WTC11 (cell line): ENCODE data around the gene CIPC. TPM values are rescaled to one million over a fixed set of nuclear protein-coding genes. Genes with fewer than 3 reads are reported as not detected.

Experiments
- ATAC-seq: fragments of 200-7000 bp; cut with Tn5 transposase; 2 replicates; pipeline ENCODE4 v1.10.0; 2021; ENCODE audit warnings: mild to moderate bottlenecking, moderate library complexity
- CTCF ChIA-PET: fragments of 300-600 bp; sonication (Branson Sonifier 250); formaldehyde crosslinking; loops from one replicate; lab custom pipeline; 2021; ENCODE audit warnings: antibody characterized with exemption; lab: Charles Lee
- POLR2A ChIA-PET: fragments of 350-600 bp; sonication (Branson Sonifier 250); formaldehyde crosslinking; loops from one replicate; lab custom pipeline; 2021; ENCODE audit warnings: antibody characterized with exemption; lab: Charles Lee
- DNase-seq: peaks from one replicate; pipeline ENCODE4 v3.0.0; 2021; ENCODE audit warnings: low spot score
- H3K27ac Mint-ChIP-seq: 2 replicates; pipeline ENCODE4 v1.8.0; 2021; ENCODE audit warnings: mixed read lengths
- H3K27me3 Mint-ChIP-seq: 2 replicates; pipeline ENCODE4 v1.8.0; 2021; ENCODE audit warnings: low read depth, mild to moderate bottlenecking, moderate library complexity, mixed read lengths
- H3K36me3 Mint-ChIP-seq: 2 replicates; pipeline ENCODE4 v1.8.0; 2021; ENCODE audit warnings: mixed read lengths
- H3K4me1 Mint-ChIP-seq: 2 replicates; pipeline ENCODE4 v1.8.0; 2022; ENCODE audit warnings: mixed read lengths
- H3K4me3 Mint-ChIP-seq: 2 replicates; pipeline ENCODE4 v1.8.0; 2021; ENCODE audit warnings: mild to moderate bottlenecking, moderate library complexity, mixed read lengths
- H3K9me3 Mint-ChIP-seq: 2 replicates; pipeline ENCODE4 v1.8.0; 2021; ENCODE audit warnings: mixed read lengths
- ARID4B ChIP-seq: sonication (generic); formaldehyde crosslinking; IDR thresholded peaks from 2 replicates; pipeline ENCODE4 v1.8.0; 2023; ENCODE audit warnings: missing genetic modification reagents, mild to moderate bottlenecking, borderline replicate concordance
- ATF1 ChIP-seq: sonication (generic); formaldehyde crosslinking; IDR thresholded peaks from 2 replicates; pipeline ENCODE4 v1.8.1; 2023; ENCODE audit warnings: mild to moderate bottlenecking, moderate library complexity, missing genetic modification reagents
- ATF2 ChIP-seq: sonication (generic); formaldehyde crosslinking; IDR thresholded peaks from 2 replicates; pipeline ENCODE4 v1.8.1; 2022; ENCODE audit warnings: low read depth, missing genetic modification reagents, borderline replicate concordance
- E2F4 ChIP-seq: sonication (generic); formaldehyde crosslinking; IDR thresholded peaks from 2 replicates; pipeline ENCODE4 v1.8.1; 2022; ENCODE audit warnings: low read depth, mild to moderate bottlenecking, moderate library complexity, missing genetic modification reagents, borderline replicate concordance
- E2F5 ChIP-seq: sonication (generic); formaldehyde crosslinking; IDR thresholded peaks from 2 replicates; pipeline ENCODE4 v1.8.1; 2022; ENCODE audit warnings: mild to moderate bottlenecking, moderate library complexity, missing genetic modification reagents
- ESRRA ChIP-seq: sonication (generic); formaldehyde crosslinking; IDR thresholded peaks from 2 replicates; pipeline ENCODE4 v1.8.1; 2022; ENCODE audit warnings: mild to moderate bottlenecking, missing genetic modification reagents, borderline replicate concordance
- FOXJ3 ChIP-seq: sonication (generic); formaldehyde crosslinking; IDR thresholded peaks from 2 replicates; pipeline ENCODE4 v1.9.0; 2021; ENCODE audit warnings: missing genetic modification reagents, mild to moderate bottlenecking, borderline replicate concordance
- FOXP4 ChIP-seq: sonication (generic); formaldehyde crosslinking; IDR thresholded peaks from 2 replicates; pipeline ENCODE4 v1.8.0; 2022; ENCODE audit warnings: mild to moderate bottlenecking, missing genetic modification reagents
- GRHL2 ChIP-seq: fragments of 250-450 bp; sonication (Bioruptor Pico); IDR thresholded peaks from 2 replicates; pipeline ENCODE4 v1.8.0; 2022; ENCODE audit warnings: mild to moderate bottlenecking, moderate library complexity; ENCODE audit not compliant: insufficient replicate concordance, severe bottlenecking
- GTF2I ChIP-seq: fragments of 250-450 bp; sonication (Bioruptor Pico); conservative IDR thresholded peaks from 2 replicates; pipeline ENCODE4 v1.4.0; 2021; ENCODE audit warnings: mild to moderate bottlenecking
- MYBL2 ChIP-seq: sonication (generic); formaldehyde crosslinking; IDR thresholded peaks from 2 replicates; pipeline ENCODE4 v1.8.1; 2023; ENCODE audit warnings: mild to moderate bottlenecking, moderate library complexity, missing genetic modification reagents
- OVOL2 ChIP-seq: fragments of 250-450 bp; sonication (Bioruptor Pico); IDR thresholded peaks from 2 replicates; pipeline ENCODE4 v1.9.0; 2021; ENCODE audit warnings: mild to moderate bottlenecking, borderline replicate concordance
- SMAD3 ChIP-seq: sonication (generic); formaldehyde crosslinking; IDR thresholded peaks from 2 replicates; pipeline ENCODE4 v1.8.0; 2022; ENCODE audit warnings: missing genetic modification reagents, mild to moderate bottlenecking, borderline replicate concordance
- SOX15 ChIP-seq: fragments of 250-450 bp; sonication (Bioruptor Pico); IDR thresholded peaks from 2 replicates; pipeline ENCODE4 v1.9.0; 2021; ENCODE audit warnings: mild to moderate bottlenecking
- TP53 ChIP-seq: sonication (generic); formaldehyde crosslinking; IDR thresholded peaks from 2 replicates; pipeline ENCODE4 v1.8.1; 2023; ENCODE audit warnings: mild to moderate bottlenecking, missing genetic modification reagents
- USF1 ChIP-seq: sonication (generic); formaldehyde crosslinking; IDR thresholded peaks from 2 replicates; pipeline ENCODE4 v1.8.0; 2022; ENCODE audit warnings: mild to moderate bottlenecking, missing genetic modification reagents
- ZNF317 ChIP-seq: sonication (generic); formaldehyde crosslinking; IDR thresholded peaks from 2 replicates; pipeline ENCODE4 v1.8.1; 2023; ENCODE audit warnings: low read depth, mild to moderate bottlenecking, moderate library complexity, missing genetic modification reagents, borderline replicate concordance
- ZSCAN18 ChIP-seq: fragments of 250-450 bp; sonication (Bioruptor Pico); IDR thresholded peaks from 2 replicates; pipeline ENCODE4 v2.1.2; 2022; ENCODE audit warnings: mild to moderate bottlenecking, moderate library complexity
- total RNA-seq: library from RNA; stranded (reverse); gene quantifications from 3 replicates; pipeline ENCODE4 v1.2.3, GENCODE V29; 2021

The CIPC gene
- total RNA-seq, 1 experiment from 2014 or later = 25.4 TPM

- TF ChIP-seq USF1 (CRISPR knock-in tag) = no peak
- no peak for TF ChIP-seq SMAD3 (CRISPR knock-in tag)
- TF ChIP-seq ARID4B = no peak
- no peak for TF ChIP-seq SOX15 (CRISPR knock-in tag)
- no peak for TF ChIP-seq OVOL2 (CRISPR knock-in tag)
- no peak for TF ChIP-seq ZSCAN18 (CRISPR knock-in tag)
- TF ChIP-seq ZNF317 = no peak
- TF ChIP-seq ESRRA (CRISPR knock-in tag) = no peak
- no peak for TF ChIP-seq GTF2I
- no peak for TF ChIP-seq ATF1 (CRISPR knock-in tag)
- no peak for TF ChIP-seq E2F5 (CRISPR knock-in tag)
- TF ChIP-seq MYBL2 = no peak
Measured at GRCh38 chr14:77125823-77126325, 27.8 kb downstream of the CIPC start (continued).

GRCh38 chr14:77126461-77126990 is 28.5 kb downstream of the CIPC start:
- Mint-ChIP-seq H3K36me3 (no peaks in the 10 kb centered on the region; the same call in 1 of the 2 replicates), H3K4me1 (peaks cover 46% of the 10 kb centered on the region), H3K9me3 (no peaks in the 10 kb centered on the region), H3K27ac (no peak overlapping the region), H3K4me3 (no peak overlapping the region), H3K27me3 (peaks cover 7% of the 10 kb centered on the region)
- no peak for TF ChIP-seq E2F4 (CRISPR knock-in tag)
- no peak for TF ChIP-seq FOXP4 (CRISPR knock-in tag)
- no peak for TF ChIP-seq FOXJ3
- TF ChIP-seq GRHL2 (CRISPR knock-in tag) = no peak
- TF ChIP-seq ATF2 (CRISPR knock-in tag) = no peak
- TF ChIP-seq TP53 (CRISPR knock-in tag) = no peak
- DNase-seq (no peak), ATAC-seq (no peak)
- POLR2A ChIA-PET = no interaction called here
- CTCF ChIA-PET = interaction anchor here (1.4 to 4.6 kb wide), 6 partner anchors 12 to 87 kb away, joined by 4 to 60 read pairs (median 23); partner anchors contain the start of gene ZDHHC22
